ENCODE measurements around the gene CEACAM18. TPM values are rescaled to one million over a fixed set of nuclear protein-coding genes. Genes with fewer than 3 reads are reported as not detected.

Gene CEACAM18
- total RNA-seq, 2 experiments from 2014 or later, result not detected

DNA sequence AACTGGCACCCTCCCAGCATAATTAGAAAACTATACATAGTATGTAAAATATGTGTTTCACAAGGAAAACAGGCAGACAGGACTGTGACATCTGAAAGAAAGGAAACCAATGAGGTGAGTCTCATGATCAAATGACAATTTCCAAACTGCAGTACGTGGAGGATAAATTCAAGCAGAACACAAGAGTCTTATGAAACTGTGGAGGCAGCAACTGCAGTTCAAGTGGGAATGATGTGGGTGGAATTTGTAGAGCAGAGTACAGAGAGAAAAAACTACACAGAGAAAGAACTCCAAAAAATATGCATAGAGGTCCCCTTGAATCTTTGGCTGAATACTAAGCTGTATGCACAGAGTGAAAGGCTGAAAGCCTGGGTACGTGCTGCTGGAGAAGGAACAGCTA, 43.4 kb downstream of the CEACAM18 start:
- ATAC-seq (ENCODE audit: poor library complexity) (no peak), DNase-seq (no peak)
- Mint-ChIP-seq H3K9me3 (no peaks in the 10 kb centered on the region), H3K4me3 (no peak overlapping the region), H3K27ac (no peak overlapping the region), H3K4me1 (ENCODE audit: low read depth) (peaks cover 8% of the 10 kb centered on the region), H3K27me3 (peaks cover 42% of the 10 kb centered on the region), H3K36me3 (ENCODE audit: low read depth) (no peaks in the 10 kb centered on the region)
- Histone ChIP-seq H3K27ac (ENCODE audit: low read depth in 1 of 2, low read length in 2 of 2) (no peak overlapping the region), H3K9me3 (ENCODE audit: control insufficient read depth in 1 of 2, insufficient read depth in 1 of 2, low read length in 2 of 2) (peaks cover 0 to 12% of the 10 kb centered on the region in 2 experiments), H3K4me1 (ENCODE audit: insufficient read depth, low read length) (no peaks in the 10 kb centered on the region), H3K27me3 (ENCODE audit: control insufficient read depth in 1 of 2, insufficient read depth in 2 of 2, low read length in 2 of 2) (peaks cover 0 to 4% of the 10 kb centered on the region in 2 experiments), H3K36me3 (ENCODE audit: insufficient read depth, low read length) (no peaks in the 10 kb centered on the region), H3K4me3 (ENCODE audit: low read length) (no peak overlapping the region)
- TF ChIP-seq, protein P1, sequence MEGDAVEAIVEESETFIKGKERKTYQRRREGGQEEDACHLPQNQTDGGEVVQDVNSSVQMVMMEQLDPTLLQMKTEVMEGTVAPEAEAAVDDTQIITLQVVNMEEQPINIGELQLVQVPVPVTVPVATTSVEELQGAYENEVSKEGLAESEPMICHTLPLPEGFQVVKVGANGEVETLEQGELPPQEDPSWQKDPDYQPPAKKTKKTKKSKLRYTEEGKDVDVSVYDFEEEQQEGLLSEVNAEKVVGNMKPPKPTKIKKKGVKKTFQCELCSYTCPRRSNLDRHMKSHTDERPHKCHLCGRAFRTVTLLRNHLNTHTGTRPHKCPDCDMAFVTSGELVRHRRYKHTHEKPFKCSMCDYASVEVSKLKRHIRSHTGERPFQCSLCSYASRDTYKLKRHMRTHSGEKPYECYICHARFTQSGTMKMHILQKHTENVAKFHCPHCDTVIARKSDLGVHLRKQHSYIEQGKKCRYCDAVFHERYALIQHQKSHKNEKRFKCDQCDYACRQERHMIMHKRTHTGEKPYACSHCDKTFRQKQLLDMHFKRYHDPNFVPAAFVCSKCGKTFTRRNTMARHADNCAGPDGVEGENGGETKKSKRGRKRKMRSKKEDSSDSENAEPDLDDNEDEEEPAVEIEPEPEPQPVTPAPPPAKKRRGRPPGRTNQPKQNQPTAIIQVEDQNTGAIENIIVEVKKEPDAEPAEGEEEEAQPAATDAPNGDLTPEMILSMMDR (IDR thresholded peaks at IDR 0.05), result no peak
- ChIA-PET CTCF (no interaction called here), POLR2A (no interaction called here)
- intact Hi-C loops (cut with DNase I, micrococcal nuclease), result no loop called here

DNA sequence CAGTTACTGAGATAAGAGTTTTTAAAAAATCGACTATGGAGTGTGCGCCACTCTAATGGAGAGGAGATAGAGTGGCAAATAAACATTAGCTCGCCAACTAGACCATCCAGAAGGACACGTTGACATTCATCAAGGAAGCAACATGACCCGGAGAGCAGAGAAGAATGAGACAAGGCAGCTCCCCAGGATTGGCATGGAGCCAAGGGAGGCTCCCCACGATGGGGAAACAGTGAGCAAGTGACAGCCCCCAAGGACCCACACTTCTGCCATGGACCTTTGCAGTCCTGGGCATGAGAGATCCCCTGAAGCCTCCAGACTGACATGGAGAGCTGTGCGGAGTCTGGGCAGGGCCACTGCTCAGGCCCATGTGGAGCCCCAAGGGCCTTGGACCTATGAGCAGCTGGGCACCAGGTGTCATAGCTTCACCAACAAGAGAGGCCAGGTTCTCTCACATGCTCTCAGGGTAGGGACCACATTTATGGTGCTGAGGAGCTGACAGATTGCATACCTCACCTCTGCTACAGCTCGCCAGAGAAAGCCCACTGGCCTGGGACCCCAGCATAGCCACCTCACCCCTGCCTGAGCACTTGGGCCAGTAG, 46.4 kb downstream of the CEACAM18 start:
- Histone ChIP-seq H3K9me3 (ENCODE audit: control insufficient read depth in 1 of 2, insufficient read depth in 1 of 2, low read length in 2 of 2) (peaks cover 0 to 12% of the 10 kb centered on the region in 2 experiments), H3K4me3 (ENCODE audit: low read length) (no peak overlapping the region), H3K27ac (ENCODE audit: low read depth in 1 of 2, low read length in 2 of 2) (no peak overlapping the region), H3K4me1 (ENCODE audit: insufficient read depth, low read length) (no peaks in the 10 kb centered on the region), H3K36me3 (ENCODE audit: insufficient read depth, low read length) (no peaks in the 10 kb centered on the region), H3K27me3 (ENCODE audit: control insufficient read depth in 1 of 2, insufficient read depth in 2 of 2, low read length in 2 of 2) (peaks cover 0 to 3% of the 10 kb centered on the region in 2 experiments)
- intact Hi-C loops (cut with DNase I, micrococcal nuclease), result no loop called here
- Mint-ChIP-seq H3K27me3 (peaks cover 54% of the 10 kb centered on the region), H3K36me3 (ENCODE audit: low read depth) (no peaks in the 10 kb centered on the region), H3K9me3 (no peaks in the 10 kb centered on the region), H3K4me1 (ENCODE audit: low read depth) (peaks cover 8% of the 10 kb centered on the region), H3K4me3 (no peak overlapping the region), H3K27ac (no peak overlapping the region)
- ATAC-seq (ENCODE audit: poor library complexity) (no peak), DNase-seq (no peak)
- POLR2A ChIA-PET, result no interaction called here
- TF ChIP-seq, protein P1 (IDR thresholded peaks at IDR 0.05), result no peak
- CTCF ChIA-PET, result no interaction called here

DNA sequence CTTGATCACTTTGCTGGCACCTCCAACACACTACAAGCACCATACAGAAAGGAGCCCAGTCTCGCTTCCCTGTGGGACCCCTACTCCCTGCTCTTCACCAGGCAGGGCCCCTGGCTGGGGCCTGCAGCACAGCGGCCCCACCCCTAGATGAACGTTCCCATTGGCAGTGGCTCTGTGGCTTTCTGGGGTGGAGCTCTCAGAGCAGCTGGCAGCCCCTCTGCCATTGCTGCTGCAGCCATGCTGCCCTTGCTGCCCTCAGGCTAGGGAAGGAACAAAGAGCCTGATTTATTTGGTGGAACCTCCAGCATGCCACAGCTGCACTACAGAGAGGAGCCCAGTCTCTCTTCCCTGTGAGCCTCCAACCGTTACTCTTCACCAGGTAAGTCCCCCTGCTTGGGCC, 47.3 kb downstream of the CEACAM18 start:
- H3K9me3 Mint-ChIP-seq, result no peaks in the 10 kb centered on the region
- Histone ChIP-seq H3K36me3 (ENCODE audit: insufficient read depth, low read length) (no peaks in the 10 kb centered on the region), H3K4me1 (ENCODE audit: insufficient read depth, low read length) (no peaks in the 10 kb centered on the region), H3K27ac (ENCODE audit: low read depth in 1 of 2, low read length in 2 of 2) (no peak overlapping the region), H3K9me3 (ENCODE audit: control insufficient read depth in 1 of 2, insufficient read depth in 1 of 2, low read length in 2 of 2) (peaks cover 0 to 14% of the 10 kb centered on the region in 2 experiments), H3K4me3 (ENCODE audit: low read length) (no peak overlapping the region), H3K27me3 (ENCODE audit: control insufficient read depth in 1 of 2, insufficient read depth in 2 of 2, low read length in 2 of 2) (peaks cover 0 to 1% of the 10 kb centered on the region in 2 experiments)
- intact Hi-C loops (cut with DNase I, micrococcal nuclease), result no loop called here
- H3K27me3 Mint-ChIP-seq, result peaks cover 50% of the 10 kb centered on the region
- H3K4me1 Mint-ChIP-seq (ENCODE audit: low read depth), result peaks cover 7% of the 10 kb centered on the region
- H3K27ac Mint-ChIP-seq, result no peak overlapping the region
- no peaks in the 10 kb centered on the region for H3K36me3 Mint-ChIP-seq (ENCODE audit: low read depth)
- ATAC-seq (ENCODE audit: poor library complexity), result no peak
- POLR2A ChIA-PET, result no interaction called here
- TF ChIP-seq, protein P1 (IDR thresholded peaks at IDR 0.05), result no peak
- DNase-seq, result no peak
- H3K4me3 Mint-ChIP-seq, result no peak overlapping the region
- CTCF ChIA-PET, result no interaction called here

All from CD4-positive, alpha-beta T cell (primary cell).